ENCODE measurements around the gene SLC22A14.
"Not testable (repeated sequence)": the region's sequence is repeated elsewhere in the genome, so short reads cannot be mapped to it uniquely, and the experiment has no call there.

The SLC22A14 gene

GRCh38 chr3:38270606-38271005, 11.5 kb upstream of the SLC22A14 start:
- no peak for DNase-seq (ENCODE audit: low spot score)

- no peak for DNase-seq (ENCODE audit: low spot score)
Measured at GRCh38 chr3:38271553-38271952, 10.5 kb upstream of the SLC22A14 start.

- DNase-seq (ENCODE audit: low spot score): no peak
Measured at GRCh38 chr3:38274864-38275649, 7.0 kb upstream of the SLC22A14 start.

GRCh38 chr3:38275658-38276057, 6.4 kb upstream of the SLC22A14 start:
- no peak for DNase-seq (ENCODE audit: low spot score)

- no peak for DNase-seq (ENCODE audit: low spot score)
Measured at GRCh38 chr3:38276081-38276916, 5.8 kb upstream of the SLC22A14 start.

GRCh38 chr3:38276917-38277630, 5.0 kb upstream of the SLC22A14 start:
- DNase-seq (ENCODE audit: low spot score): no peak

GRCh38 chr3:38278841-38279240, 3.3 kb upstream of the SLC22A14 start:
- no peak for DNase-seq (ENCODE audit: low spot score)

GRCh38 chr3:38283810-38284755, 2.0 kb downstream of the SLC22A14 start:
- no peak for DNase-seq (ENCODE audit: low spot score)

GRCh38 chr3:38284756-38285150, 2.7 kb downstream of the SLC22A14 start:
- DNase-seq (ENCODE audit: low spot score): no peak

GRCh38 chr3:38289286-38290217, 7.5 kb downstream of the SLC22A14 start:
- not testable (repeated sequence) for DNase-seq (ENCODE audit: low spot score)

- DNase-seq (ENCODE audit: low spot score): not testable (repeated sequence)
Measured at GRCh38 chr3:38297053-38297452, 15.0 kb downstream of the SLC22A14 start.

GRCh38 chr3:38297537-38297936, 15.4 kb downstream of the SLC22A14 start:
- no peak for DNase-seq (ENCODE audit: low spot score)

GRCh38 chr3:38297947-38298711, 16.0 kb downstream of the SLC22A14 start:
- DNase-seq (ENCODE audit: low spot score): peak; percentile 4

GRCh38 chr3:38306941-38307340, 24.8 kb downstream of the SLC22A14 start:
- DNase-seq (ENCODE audit: low spot score): no peak

- DNase-seq (ENCODE audit: low spot score): no peak
Measured at GRCh38 chr3:38307599-38307998, 25.5 kb downstream of the SLC22A14 start.

GRCh38 chr3:38308456-38308855, 26.4 kb downstream of the SLC22A14 start:
- no peak for DNase-seq (ENCODE audit: low spot score)

- DNase-seq (ENCODE audit: low spot score): no peak
Measured at GRCh38 chr3:38311476-38311875, 29.4 kb downstream of the SLC22A14 start.

GRCh38 chr3:38311941-38312340, 29.8 kb downstream of the SLC22A14 start:
- DNase-seq (ENCODE audit: low spot score): no peak

GRCh38 chr3:38312356-38312755, 30.3 kb downstream of the SLC22A14 start:
- no peak for DNase-seq (ENCODE audit: low spot score)

Measured in pons (tissue), 1 donor.